Brain microvascular endothelial cell (primary cell): ENCODE results near the gene LAMB1.
A peak's percentile ranks its signal among the peaks of the same experiment; 100 is the strongest.

Experiments
- DNase-seq: peaks from one replicate; pipeline ENCODE4 v3.0.0-alpha.2; 2020
- H3K27ac ChIP-seq: fragments of 250-450 bp; sonication (Bioruptor Pico); 2 replicates; pipeline ENCODE4 v1.5.1; 2020; ENCODE audit warnings: mild to moderate bottlenecking, moderate library complexity
- H3K27me3 ChIP-seq: fragments of 250-450 bp; sonication (Bioruptor Pico); replicated peaks from 2 replicates; pipeline ENCODE4 v1.5.1; 2020; ENCODE audit warnings: mild to moderate bottlenecking
- H3K36me3 ChIP-seq: fragments of 250-450 bp; sonication (Bioruptor Pico); replicated peaks from 2 replicates; pipeline ENCODE4 v1.5.1; 2020; ENCODE audit warnings: mild to moderate bottlenecking
- H3K4me3 ChIP-seq: 2 replicates; pipeline ENCODE4 v1.5.1; 2011; ENCODE audit warnings: low read depth, mild to moderate bottlenecking, control low read depth, low read length, moderate library complexity
- in situ Hi-C: cut with HindIII; loops from 2 replicates; pipeline ENCODE4 v1.10.0; 2017; ENCODE audit warnings: low sequenced_read_pairs, low pct_ligation_motif_present
- TF ChIP-seq, protein P1 (sequence below): IDR thresholded peaks from 2 replicates; pipeline ENCODE4 v1.5.1; 2011; ENCODE audit warnings: low read depth, mild to moderate bottlenecking, moderate library complexity, low read length, control low read depth, inconsistent platforms; ENCODE audit errors: missing control alignments

The LAMB1 gene

DNA sequence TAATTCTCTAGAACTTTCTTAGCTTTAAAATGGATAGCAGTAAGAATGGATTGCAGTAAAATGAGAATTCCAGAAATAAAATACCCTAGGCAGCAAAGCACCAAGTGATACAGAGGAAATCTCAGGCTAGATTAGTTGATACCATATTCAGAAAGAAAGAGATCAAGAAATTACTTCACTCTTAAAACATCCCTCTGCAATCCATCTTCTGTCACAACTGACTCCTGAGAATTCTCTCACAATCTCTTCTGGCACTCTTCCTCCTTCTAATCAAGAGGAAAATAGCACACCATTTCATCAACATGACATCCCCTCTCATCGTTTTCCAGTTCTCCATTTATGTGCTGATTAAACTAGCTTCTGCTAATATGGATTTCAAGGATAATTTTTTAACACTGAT lies 42.2 kb upstream of the LAMB1 start:
- no peak overlapping the region for H3K4me3 ChIP-seq

DNA sequence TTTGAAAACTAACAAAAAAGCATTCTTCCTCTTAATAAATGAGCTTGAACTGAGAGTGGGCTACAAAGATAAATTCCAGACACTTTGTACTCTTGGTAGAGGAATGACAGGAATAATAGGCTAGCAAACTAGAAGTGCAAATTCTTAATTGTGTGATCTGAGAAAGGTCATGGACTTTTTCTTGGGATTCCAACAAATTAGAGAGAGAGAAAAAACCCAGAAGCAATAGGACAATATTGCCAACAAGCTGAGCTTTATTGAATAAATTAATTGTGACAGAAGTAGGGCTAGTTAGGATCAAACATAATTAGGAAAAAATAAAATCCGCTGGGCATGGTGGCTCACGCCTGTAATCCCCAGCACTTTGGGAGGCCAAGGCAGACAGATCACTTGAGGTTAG lies 41.4 kb upstream of the LAMB1 start:
- TF ChIP-seq, protein P1, sequence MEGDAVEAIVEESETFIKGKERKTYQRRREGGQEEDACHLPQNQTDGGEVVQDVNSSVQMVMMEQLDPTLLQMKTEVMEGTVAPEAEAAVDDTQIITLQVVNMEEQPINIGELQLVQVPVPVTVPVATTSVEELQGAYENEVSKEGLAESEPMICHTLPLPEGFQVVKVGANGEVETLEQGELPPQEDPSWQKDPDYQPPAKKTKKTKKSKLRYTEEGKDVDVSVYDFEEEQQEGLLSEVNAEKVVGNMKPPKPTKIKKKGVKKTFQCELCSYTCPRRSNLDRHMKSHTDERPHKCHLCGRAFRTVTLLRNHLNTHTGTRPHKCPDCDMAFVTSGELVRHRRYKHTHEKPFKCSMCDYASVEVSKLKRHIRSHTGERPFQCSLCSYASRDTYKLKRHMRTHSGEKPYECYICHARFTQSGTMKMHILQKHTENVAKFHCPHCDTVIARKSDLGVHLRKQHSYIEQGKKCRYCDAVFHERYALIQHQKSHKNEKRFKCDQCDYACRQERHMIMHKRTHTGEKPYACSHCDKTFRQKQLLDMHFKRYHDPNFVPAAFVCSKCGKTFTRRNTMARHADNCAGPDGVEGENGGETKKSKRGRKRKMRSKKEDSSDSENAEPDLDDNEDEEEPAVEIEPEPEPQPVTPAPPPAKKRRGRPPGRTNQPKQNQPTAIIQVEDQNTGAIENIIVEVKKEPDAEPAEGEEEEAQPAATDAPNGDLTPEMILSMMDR: no peak
- Histone ChIP-seq H3K27me3 (no peaks in the 10 kb centered on the region), H3K36me3 (no peaks in the 10 kb centered on the region), H3K4me3 (no peak overlapping the region), H3K27ac (no peak overlapping the region)
- in situ Hi-C loops: no loop called here
- no peak for DNase-seq

More for the DNA sequence above, 42.2 kb upstream of the LAMB1 start:
- H3K36me3 ChIP-seq: no peaks in the 10 kb centered on the region
- peak; percentile 24 for DNase-seq
- in situ Hi-C loops: no loop called here
- H3K27ac ChIP-seq: peak overlapping the region; percentile 45
- TF ChIP-seq, protein P1: no peak
- H3K27me3 ChIP-seq: no peaks in the 10 kb centered on the region

DNA sequence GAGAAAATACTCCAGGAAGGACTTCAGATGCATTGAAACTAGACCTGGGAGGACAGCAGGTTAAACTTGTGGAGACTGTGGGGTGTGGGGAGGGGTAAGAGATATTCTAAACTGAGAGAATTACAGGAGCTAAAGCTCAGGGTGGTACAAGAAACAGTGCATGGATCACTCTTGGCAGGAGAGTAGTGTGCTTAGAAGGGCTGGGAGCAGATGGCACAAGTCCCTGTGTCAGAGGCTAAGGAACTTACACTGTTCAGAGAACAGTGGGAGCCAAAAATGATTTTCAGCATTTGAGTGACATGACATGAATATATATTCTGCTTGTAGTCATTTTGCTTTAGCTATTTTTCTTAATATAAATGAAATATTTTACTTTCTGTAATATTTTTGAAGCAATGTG lies 36.0 kb upstream of the LAMB1 start:
- TF ChIP-seq, protein P1: no peak
- no peaks in the 10 kb centered on the region for H3K27me3 ChIP-seq
- H3K36me3 ChIP-seq: no peaks in the 10 kb centered on the region
- no peak overlapping the region for H3K27ac ChIP-seq
- H3K4me3 ChIP-seq: no peak overlapping the region
- DNase-seq: no peak
- in situ Hi-C loops: no loop called here

DNA sequence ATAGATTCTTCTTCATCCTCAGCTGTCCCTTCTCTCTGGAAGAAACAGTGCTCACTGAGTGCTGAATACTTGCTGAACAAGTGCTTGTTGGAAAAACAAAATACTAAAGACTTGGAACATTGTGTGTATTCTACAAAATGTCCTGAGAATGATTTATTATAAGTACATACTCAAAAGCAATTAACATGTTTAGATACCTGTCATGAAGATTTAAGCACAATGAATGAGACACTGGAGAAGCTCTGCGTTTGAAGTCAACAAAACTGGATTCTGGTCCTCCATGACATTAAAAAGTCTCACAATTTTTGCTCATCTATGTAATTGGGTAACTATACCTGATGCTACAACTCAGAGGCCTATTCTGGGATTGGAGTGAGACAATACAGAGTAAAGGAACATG lies 34.8 kb upstream of the LAMB1 start:
- TF ChIP-seq, protein P1: no peak
- Histone ChIP-seq H3K4me3 (no peak overlapping the region), H3K27ac (no peak overlapping the region), H3K36me3 (no peaks in the 10 kb centered on the region), H3K27me3 (no peaks in the 10 kb centered on the region)
- in situ Hi-C loops: no loop called here
- no peak for DNase-seq

DNA sequence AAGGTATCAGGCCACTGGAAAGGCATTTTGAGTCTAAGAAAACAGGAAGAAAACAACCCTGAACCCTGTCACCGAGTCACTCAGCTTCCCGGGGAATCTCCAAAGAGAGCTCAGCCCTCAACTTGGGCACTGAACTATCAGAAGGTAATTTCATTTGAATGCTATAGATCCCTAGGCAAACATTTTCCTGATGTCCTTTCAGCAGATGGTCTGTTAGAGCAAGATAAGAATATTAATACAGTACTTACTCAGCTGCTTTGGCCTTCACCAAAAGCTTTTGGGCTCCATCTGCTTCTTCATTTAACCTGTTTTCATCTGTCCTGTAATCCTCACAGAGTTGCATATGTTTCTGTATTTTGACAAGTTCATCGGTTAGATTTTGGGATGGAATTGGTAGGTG lies 34.2 kb upstream of the LAMB1 start:
- Histone ChIP-seq H3K4me3 (no peak overlapping the region), H3K27ac (no peak overlapping the region), H3K27me3 (no peaks in the 10 kb centered on the region), H3K36me3 (no peaks in the 10 kb centered on the region)
- TF ChIP-seq, protein P1: no peak
- in situ Hi-C loops: no loop called here
- no peak for DNase-seq

DNA sequence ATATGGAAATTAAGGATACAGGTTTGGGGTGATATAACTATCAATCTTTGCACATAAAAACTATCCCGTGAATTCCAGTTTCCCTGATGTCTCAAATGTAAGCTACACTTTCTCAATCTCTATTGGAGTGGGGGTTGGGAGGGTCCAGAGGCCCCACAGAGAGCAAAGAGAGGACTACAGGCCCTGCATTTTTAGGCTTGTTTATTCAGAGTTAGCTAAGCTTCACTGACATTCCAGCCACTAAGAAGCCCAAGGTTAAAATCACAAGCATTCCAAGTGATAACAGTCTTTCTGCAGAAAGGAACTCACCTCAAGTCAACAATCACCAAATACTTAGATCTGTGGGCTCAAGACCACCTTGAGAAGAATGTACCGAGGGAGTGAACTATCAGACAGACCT lies 31.6 kb upstream of the LAMB1 start:
- Histone ChIP-seq H3K27me3 (no peaks in the 10 kb centered on the region), H3K27ac (no peak overlapping the region), H3K4me3 (no peak overlapping the region), H3K36me3 (no peaks in the 10 kb centered on the region)
- no peak for DNase-seq
- TF ChIP-seq, protein P1: no peak
- in situ Hi-C loops: no loop called here
